ENCODE results near the gene SLFN14.

GRCh38 chr17:35521150-35521549 lies 39.5 kb downstream of the SLFN14 start:
- TF ChIP-seq CTCF (IDR thresholded peaks at IDR 0.05) (no peak), POLR2A (IDR thresholded peaks at IDR 0.05) (no peak)

Measured in thyroid gland (tissue), 4 donors.